ENCODE results near the gene CSNK1D. TPM values are rescaled to one million over a fixed set of nuclear protein-coding genes. Genes with fewer than 3 reads are reported as not detected.

CSNK1D gene
- total and polyA plus RNA-seq, 7 experiments from 2014 or later = 46.1 to 249 (median 170) TPM

GRCh38 chr17:82304826-82305726, 31.6 kb upstream of the CSNK1D start:
- DNase-seq = no peak
- Mint-ChIP-seq H3K4me1 (peaks cover 21 to 73% (median 53%) of the 10 kb centered on the region in 7 donors), H3K27me3 (no peaks in the 10 kb centered on the region), H3K27ac (peak overlapping the region in 8 of 9 donors; percentile 23 to 81 (median 58)), H3K36me3 (peaks cover 0 to 2% (median 0%) of the 10 kb centered on the region in 5 donors), H3K9me3 (no peaks in the 10 kb centered on the region), H3K4me3 (peak overlapping the region in 9 of 10 donors; percentile 11 to 98 (median 40))
- ChIA-PET CTCF (interaction anchor here (0.6 to 1.4 kb wide), 2 partner anchors 9 to 12 kb away, joined by 4 read pairs; partner anchors contain the start of gene CD7), POLR2A (interaction anchor here (0.7 to 12.4 kb wide), 6 partner anchors 7 to 363 kb away, joined by 3 to 237 read pairs (median 3); partner anchors contain the start of genes CD7 and CSNK1D)
- Histone ChIP-seq H3K27me3 (ENCODE audit: control insufficient read depth in 2 of 2, insufficient read depth in 2 of 2, low read length in 2 of 2) (no peaks in the 10 kb centered on the region), H3K4me3 (ENCODE audit: low read length) (no peak overlapping the region), H3K9me3 (ENCODE audit: control insufficient read depth in 2 of 3, low read length in 3 of 3) (no peaks in the 10 kb centered on the region), H3K36me3 (ENCODE audit: control insufficient read depth in 2 of 3, insufficient read depth in 3 of 3, low read length in 3 of 3) (no peaks in the 10 kb centered on the region), H3K27ac (ENCODE audit: low read depth, low read length) (no peak overlapping the region), H3K4me1 (ENCODE audit: control insufficient read depth in 2 of 2, insufficient read depth in 2 of 2, low read length in 2 of 2) (peaks cover 39 to 48% of the 10 kb centered on the region in 2 donors)
- no peak for ATAC-seq
- intact Hi-C loops (cut with micrococcal nuclease) = no loop called here

DNA sequence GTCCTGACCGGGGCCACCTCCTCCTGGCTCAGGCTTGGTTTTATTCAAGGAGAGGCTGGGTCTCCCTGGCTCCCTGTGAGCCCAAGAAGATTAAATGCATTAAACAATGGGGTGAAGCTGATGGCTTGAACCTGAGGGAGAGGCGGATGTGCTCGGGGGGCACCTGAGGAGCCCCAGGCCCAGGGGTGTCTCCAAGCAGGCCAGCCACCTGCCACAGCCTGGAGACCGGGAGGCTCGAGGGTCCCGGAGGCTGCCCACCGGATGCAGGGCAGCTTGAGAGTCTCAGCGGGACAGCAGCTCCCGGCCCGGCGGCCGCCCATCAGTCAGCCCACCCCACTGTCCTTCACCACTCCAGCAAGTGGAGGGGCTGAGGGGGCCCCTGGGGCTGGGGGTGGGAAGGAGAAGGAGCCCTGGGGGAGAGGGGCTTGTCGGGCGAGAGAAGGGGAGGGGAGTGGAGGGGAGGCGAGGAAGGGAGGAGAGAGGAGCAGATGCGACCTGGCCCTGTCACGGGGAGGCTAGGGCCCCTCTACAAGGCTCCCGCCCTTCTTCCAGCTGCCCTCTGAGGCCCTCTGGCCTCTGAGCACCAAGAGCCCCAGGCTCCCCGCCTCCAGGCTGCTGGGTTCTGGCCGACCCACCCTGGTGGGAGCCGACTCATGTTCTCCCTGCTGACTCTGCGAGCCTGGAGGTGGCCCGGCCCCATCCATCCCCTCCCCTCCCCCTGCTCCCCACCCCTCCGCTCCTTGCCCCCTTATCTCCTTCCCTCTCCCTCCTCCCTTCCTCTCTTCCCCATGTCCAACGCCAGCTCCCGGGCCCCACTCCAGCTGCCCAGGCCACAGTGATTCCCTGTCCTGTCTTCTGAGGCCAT, 30.7 kb upstream of the CSNK1D start:
- Histone ChIP-seq H3K9me3 (ENCODE audit: control insufficient read depth in 2 of 3, low read length in 3 of 3) (no peaks in the 10 kb centered on the region), H3K4me1 (ENCODE audit: control insufficient read depth in 2 of 2, insufficient read depth in 2 of 2, low read length in 2 of 2) (peaks cover 48 to 57% of the 10 kb centered on the region in 2 donors), H3K4me3 (ENCODE audit: low read length) (peak overlapping the region; percentile 67), H3K27ac (ENCODE audit: low read depth, low read length) (peak overlapping the region; percentile 98), H3K27me3 (ENCODE audit: control insufficient read depth in 2 of 2, insufficient read depth in 2 of 2, low read length in 2 of 2) (no peaks in the 10 kb centered on the region), H3K36me3 (ENCODE audit: control insufficient read depth in 2 of 3, insufficient read depth in 3 of 3, low read length in 3 of 3) (no peaks in the 10 kb centered on the region)
- ChIA-PET POLR2A (interaction anchor here (0.9 to 12.4 kb wide), 8 partner anchors 8 to 33 kb away, joined by 3 to 237 read pairs (median 8); partner anchors contain the start of genes CD7, CSNK1D and SECTM1), CTCF (interaction anchor here (0.6 to 6.9 kb wide), 5 partner anchors 8 to 23 kb away, joined by 4 to 61 read pairs (median 18); partner anchors contain the start of gene CD7)
- Mint-ChIP-seq H3K36me3 (peaks cover 0 to 2% (median 0%) of the 10 kb centered on the region in 5 donors), H3K4me3 (peak overlapping the region; percentile 10 to 98 (median 90)), H3K4me1 (peaks cover 25 to 82% (median 62%) of the 10 kb centered on the region in 7 donors), H3K27ac (peak overlapping the region in 6 of 9 donors; percentile 80 to 100 (median 100)), H3K9me3 (no peaks in the 10 kb centered on the region), H3K27me3 (no peaks in the 10 kb centered on the region)
- DNase-seq (no peak), ATAC-seq (no peak)
- intact Hi-C loops (cut with micrococcal nuclease) = loop anchor here in 1 of 2 donors (1.0 kb wide), 1 partner anchor 13 kb away; the partner anchor contains the start of gene CD7

- no peaks in the 10 kb centered on the region for H3K36me3 ChIP-seq (ENCODE audit: control insufficient read depth in 2 of 3, insufficient read depth in 3 of 3, low read length in 3 of 3)
- peak; percentile 60 for ATAC-seq
- H3K4me3 ChIP-seq (ENCODE audit: low read length) = peak overlapping the region; percentile 67
- DNase-seq = peak in 8 of 9 donors; percentile 50 to 59 (median 54)
- peaks cover 57 to 67% of the 10 kb centered on the region in 2 donors for H3K4me1 ChIP-seq (ENCODE audit: control insufficient read depth in 2 of 2, insufficient read depth in 2 of 2, low read length in 2 of 2)
- H3K9me3 ChIP-seq (ENCODE audit: control insufficient read depth in 2 of 3, low read length in 3 of 3) = no peaks in the 10 kb centered on the region
- Mint-ChIP-seq H3K4me3 (peak overlapping the region; percentile 83 to 98 (median 90)), H3K36me3 (no peaks in the 10 kb centered on the region), H3K27ac (peak overlapping the region; percentile 80 to 100 (median 100)), H3K27me3 (no peaks in the 10 kb centered on the region), H3K9me3 (no peaks in the 10 kb centered on the region), H3K4me1 (peaks cover 25 to 87% (median 67%) of the 10 kb centered on the region in 7 donors)
- intact Hi-C loops (cut with micrococcal nuclease) = loop anchor here (1.0 kb wide), 2 partner anchors 14 to 18 kb away; partner anchors contain the start of gene CD7 (in 2 of the 2)
- ChIA-PET CTCF (interaction anchor here (1.1 to 6.9 kb wide), 6 partner anchors 9 to 97 kb away, joined by 3 to 61 read pairs (median 24); partner anchors contain the start of gene CD7), POLR2A (interaction anchor here (0.5 to 12.4 kb wide), 12 partner anchors 9 to 273 kb away, joined by 3 to 237 read pairs (median 6); partner anchors contain the start of genes CD7, CSNK1D, SECTM1 and SLC16A3)
- H3K27me3 ChIP-seq (ENCODE audit: control insufficient read depth in 2 of 2, insufficient read depth in 2 of 2, low read length in 2 of 2) = no peaks in the 10 kb centered on the region
- H3K27ac ChIP-seq (ENCODE audit: low read depth, low read length) = peak overlapping the region; percentile 98
Measured at GRCh38 chr17:82302991-82303943, 29.8 kb upstream of the CSNK1D start.

- Histone ChIP-seq H3K27me3 (ENCODE audit: control insufficient read depth in 2 of 2, insufficient read depth in 2 of 2, low read length in 2 of 2) (no peaks in the 10 kb centered on the region), H3K4me1 (ENCODE audit: control insufficient read depth in 2 of 2, insufficient read depth in 2 of 2, low read length in 2 of 2) (peaks cover 61 to 68% of the 10 kb centered on the region in 2 donors), H3K27ac (ENCODE audit: low read depth, low read length) (peak overlapping the region; percentile 98), H3K9me3 (ENCODE audit: control insufficient read depth in 2 of 3, low read length in 3 of 3) (no peaks in the 10 kb centered on the region), H3K36me3 (ENCODE audit: control insufficient read depth in 2 of 3, insufficient read depth in 3 of 3, low read length in 3 of 3) (no peaks in the 10 kb centered on the region), H3K4me3 (ENCODE audit: low read length) (peak overlapping the region; percentile 67)
- Mint-ChIP-seq H3K27me3 (peaks cover 0 to 3% (median 0%) of the 10 kb centered on the region in 5 donors), H3K4me1 (peaks cover 25 to 89% (median 70%) of the 10 kb centered on the region in 7 donors), H3K4me3 (peak overlapping the region; percentile 83 to 98 (median 90)), H3K27ac (peak overlapping the region; percentile 88 to 100 (median 100)), H3K36me3 (no peaks in the 10 kb centered on the region), H3K9me3 (peaks cover 0 to 3% (median 0%) of the 10 kb centered on the region in 11 donors)
- ChIA-PET POLR2A (interaction anchor here (0.9 to 12.4 kb wide), 9 partner anchors 9 to 272 kb away, joined by 3 to 237 read pairs (median 7); partner anchors contain the start of genes CD7, CSNK1D and SLC16A3), CTCF (interaction anchor here (1.1 to 6.9 kb wide), 7 partner anchors 10 to 96 kb away, joined by 3 to 61 read pairs (median 18); partner anchors contain the start of genes CD7 and SECTM1)
- ATAC-seq (no peak), DNase-seq (peak in 1 of 9 donors; percentile 37)
- intact Hi-C loops (cut with micrococcal nuclease) = loop anchor here in 1 of 2 donors (1.0 kb wide), 2 partner anchors 15 to 19 kb away; partner anchors contain the start of gene CD7
Measured at GRCh38 chr17:82302568-82302963, 29.1 kb upstream of the CSNK1D start.

DNA sequence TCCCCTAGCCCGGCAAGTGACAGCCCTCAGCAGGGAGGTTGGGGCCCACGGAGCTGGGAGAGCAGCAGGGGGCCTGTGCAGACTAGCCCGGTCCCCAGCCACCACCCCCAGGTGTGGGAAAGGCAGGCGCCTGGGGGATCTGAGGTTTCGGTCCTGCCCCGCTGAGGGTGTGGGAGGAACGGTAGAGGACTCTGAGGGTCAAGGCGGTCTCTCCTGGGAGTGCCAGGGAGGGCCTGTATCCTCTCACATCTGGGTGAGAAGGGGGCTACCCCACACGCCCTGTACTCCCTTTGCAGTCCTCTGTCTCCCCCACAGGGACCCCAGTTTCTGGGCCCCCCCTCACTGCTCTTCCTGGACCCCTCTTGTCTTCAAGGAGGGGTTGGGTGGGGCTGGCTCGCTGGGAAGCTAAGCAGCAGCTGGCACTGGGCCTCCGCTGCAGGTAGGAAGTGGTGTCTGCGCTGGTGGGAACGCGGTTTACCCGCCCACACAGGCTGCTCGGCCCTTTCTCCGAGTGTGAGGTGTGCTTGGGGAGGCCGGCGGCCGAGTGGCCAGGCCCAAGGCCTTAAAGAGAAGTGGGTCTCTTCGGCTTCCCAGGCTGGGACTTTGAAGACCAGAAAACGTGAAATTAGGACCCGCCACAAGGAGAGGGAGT, 28.5 kb upstream of the CSNK1D start:
- POLR2A ChIA-PET = interaction anchor here (1.0 to 12.4 kb wide), 9 partner anchors 9 to 272 kb away, joined by 3 to 237 read pairs (median 7); partner anchors contain the start of genes CD7, CSNK1D, NARF and SLC16A3
- Histone ChIP-seq H3K27ac (ENCODE audit: low read depth, low read length) (peak overlapping the region; percentile 98), H3K4me1 (ENCODE audit: control insufficient read depth in 2 of 2, insufficient read depth in 2 of 2, low read length in 2 of 2) (peaks cover 66 to 73% of the 10 kb centered on the region in 2 donors), H3K4me3 (ENCODE audit: low read length) (peak overlapping the region; percentile 67), H3K36me3 (ENCODE audit: control insufficient read depth in 2 of 3, insufficient read depth in 3 of 3, low read length in 3 of 3) (no peaks in the 10 kb centered on the region), H3K27me3 (ENCODE audit: control insufficient read depth in 2 of 2, insufficient read depth in 2 of 2, low read length in 2 of 2) (no peaks in the 10 kb centered on the region), H3K9me3 (ENCODE audit: control insufficient read depth in 2 of 3, low read length in 3 of 3) (no peaks in the 10 kb centered on the region)
- intact Hi-C loops (cut with micrococcal nuclease) = loop anchor here in 1 of 2 donors (1.0 kb wide), 2 partner anchors 15 to 19 kb away; partner anchors contain the start of gene CD7
- H3K27me3 Mint-ChIP-seq = peaks cover 0 to 3% (median 0%) of the 10 kb centered on the region in 5 donors
- no peaks in the 10 kb centered on the region for H3K36me3 Mint-ChIP-seq
- CTCF ChIA-PET = interaction anchor here (0.6 to 6.9 kb wide), 10 partner anchors 10 to 257 kb away, joined by 3 to 61 read pairs (median 6); partner anchors contain the start of genes CD7 and SECTM1
- H3K27ac Mint-ChIP-seq = peak overlapping the region; percentile 88 to 100 (median 100)
- peaks cover 24 to 94% (median 75%) of the 10 kb centered on the region in 7 donors for H3K4me1 Mint-ChIP-seq
- H3K4me3 Mint-ChIP-seq = peak overlapping the region; percentile 83 to 98 (median 90)
- no peak for ATAC-seq
- peaks cover 0 to 3% (median 0%) of the 10 kb centered on the region in 11 donors for H3K9me3 Mint-ChIP-seq
- DNase-seq = peak in 8 of 9 donors; percentile 51 to 78 (median 56)
